ENCODE measurements around the gene PIGT. TPM values are rescaled to one million over a fixed set of nuclear protein-coding genes. Genes with fewer than 3 reads are reported as not detected.
A peak's percentile ranks its signal among the peaks of the same experiment; 100 is the strongest.

Gene PIGT
- total and polyA plus RNA-seq, 2 of the 13 experiments (the other 11 are each of a cell fraction or from before 2014, with no cell fraction given), result 65.9 to 74.1 TPM

DNA sequence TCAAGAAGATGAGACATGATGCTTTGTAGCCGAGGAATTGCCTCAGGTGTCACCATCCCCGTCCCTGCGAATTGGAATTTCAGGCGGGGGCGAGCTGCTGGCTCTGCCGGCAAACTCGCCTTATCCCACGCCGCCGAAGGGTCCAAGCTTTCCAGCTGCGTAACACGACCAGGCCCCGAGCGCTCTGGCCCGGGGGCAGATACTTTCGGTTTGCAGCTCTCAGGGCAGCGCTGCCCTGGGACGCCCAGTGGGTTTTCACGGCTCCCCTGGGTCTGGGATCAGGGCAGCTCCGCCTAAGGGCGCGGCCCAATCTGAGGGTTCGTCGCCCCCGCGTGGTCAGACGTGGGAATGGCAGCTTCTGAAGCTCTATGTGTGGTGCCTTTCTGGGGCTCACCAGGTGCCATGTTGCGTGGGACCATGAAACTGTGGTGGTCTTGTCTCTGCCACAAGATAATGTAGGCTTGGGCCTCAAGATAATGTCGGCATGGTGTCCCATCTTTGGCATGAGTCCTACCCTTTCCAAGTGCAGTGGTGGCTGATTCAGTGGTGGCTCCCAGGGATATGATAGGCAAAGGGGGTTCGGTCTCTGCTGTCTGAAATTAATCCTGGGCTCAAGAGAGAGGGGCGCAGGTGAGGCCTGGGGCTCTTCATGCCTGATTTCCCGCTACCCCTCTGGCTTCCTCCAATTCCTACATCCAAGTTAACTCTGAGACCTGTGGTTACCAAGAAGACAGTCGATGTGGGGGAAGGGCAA, 21.0 kb downstream of the PIGT start (continued):
- TF ChIP-seq ZBTB25 (CRISPR knock-in tag; IDR thresholded peaks at IDR 0.05) (peak; percentile 76; the same call in 1 of the 2 replicates), FOXM1 (CRISPR knock-in tag; IDR thresholded peaks at IDR 0.05) (no peak), KAT7 (CRISPR knock-in tag; IDR thresholded peaks at IDR 0.05; ENCODE audit: borderline replicate concordance) (no peak), HINFP (CRISPR knock-in tag; IDR thresholded peaks at IDR 0.05; ENCODE audit: low read depth) (0 out of 2 replicates have a peak, but pooled peaks have one; percentile 83), ZNF589 (CRISPR knock-in tag; conservative IDR thresholded peaks at IDR 0.05) (no peak), IKZF4 (CRISPR knock-in tag; IDR thresholded peaks at IDR 0.05; ENCODE audit: borderline replicate concordance, low read depth, not compliant biosample characterization) (peak; percentile 66), ZNF709 (CRISPR knock-in tag; IDR thresholded peaks at IDR 0.05) (no peak), TAF1 (CRISPR knock-in tag; IDR thresholded peaks at IDR 0.05) (peak; percentile 52; the same call in 1 of the 2 replicates), SCMH1 (CRISPR knock-in tag; IDR thresholded peaks at IDR 0.05; ENCODE audit: borderline replicate concordance) (no peak), PAWR (CRISPR knock-in tag; IDR thresholded peaks at IDR 0.05; ENCODE audit: borderline replicate concordance) (peak; percentile 85; the same call in 1 of the 2 replicates), REST (IDR thresholded peaks at IDR 0.05; ENCODE audit: borderline replicate concordance in 1 of 2, low read depth in 1 of 2, low read length in 2 of 2) (no peak), ARNT2 (CRISPR knock-in tag; IDR thresholded peaks at IDR 0.05; ENCODE audit: low read depth) (peak; percentile 83; the same call in 1 of the 2 replicates), RFXANK (CRISPR knock-in tag; IDR thresholded peaks at IDR 0.05) (peak; percentile 85; the same call in 1 of the 2 replicates), ZNF431 (CRISPR knock-in tag; IDR thresholded peaks at IDR 0.05; ENCODE audit: borderline replicate concordance, low read depth) (0 out of 2 replicates have a peak, but pooled peaks have one; percentile 25)
- TF ChIP-seq, protein P1, sequence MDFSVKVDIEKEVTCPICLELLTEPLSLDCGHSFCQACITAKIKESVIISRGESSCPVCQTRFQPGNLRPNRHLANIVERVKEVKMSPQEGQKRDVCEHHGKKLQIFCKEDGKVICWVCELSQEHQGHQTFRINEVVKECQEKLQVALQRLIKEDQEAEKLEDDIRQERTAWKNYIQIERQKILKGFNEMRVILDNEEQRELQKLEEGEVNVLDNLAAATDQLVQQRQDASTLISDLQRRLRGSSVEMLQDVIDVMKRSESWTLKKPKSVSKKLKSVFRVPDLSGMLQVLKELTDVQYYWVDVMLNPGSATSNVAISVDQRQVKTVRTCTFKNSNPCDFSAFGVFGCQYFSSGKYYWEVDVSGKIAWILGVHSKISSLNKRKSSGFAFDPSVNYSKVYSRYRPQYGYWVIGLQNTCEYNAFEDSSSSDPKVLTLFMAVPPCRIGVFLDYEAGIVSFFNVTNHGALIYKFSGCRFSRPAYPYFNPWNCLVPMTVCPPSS (IDR thresholded peaks at IDR 0.05), result no peak
- TF ChIP-seq, protein P2, sequence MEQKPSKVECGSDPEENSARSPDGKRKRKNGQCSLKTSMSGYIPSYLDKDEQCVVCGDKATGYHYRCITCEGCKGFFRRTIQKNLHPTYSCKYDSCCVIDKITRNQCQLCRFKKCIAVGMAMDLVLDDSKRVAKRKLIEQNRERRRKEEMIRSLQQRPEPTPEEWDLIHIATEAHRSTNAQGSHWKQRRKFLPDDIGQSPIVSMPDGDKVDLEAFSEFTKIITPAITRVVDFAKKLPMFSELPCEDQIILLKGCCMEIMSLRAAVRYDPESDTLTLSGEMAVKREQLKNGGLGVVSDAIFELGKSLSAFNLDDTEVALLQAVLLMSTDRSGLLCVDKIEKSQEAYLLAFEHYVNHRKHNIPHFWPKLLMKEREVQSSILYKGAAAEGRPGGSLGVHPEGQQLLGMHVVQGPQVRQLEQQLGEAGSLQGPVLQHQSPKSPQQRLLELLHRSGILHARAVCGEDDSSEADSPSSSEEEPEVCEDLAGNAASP (CRISPR knock-in tag; IDR thresholded peaks at IDR 0.05; ENCODE audit: borderline replicate concordance), result peak; percentile 81

All from HepG2 (cell line).